Progenitor cell of endocrine pancreas (in vitro differentiated cells): ENCODE data around the gene CCSER1. TPM values are rescaled to one million over a fixed set of nuclear protein-coding genes. Genes with fewer than 3 reads are reported as not detected.
"Not testable (repeated sequence)": the region's sequence is repeated elsewhere in the genome, so short reads cannot be mapped to it uniquely, and the experiment has no call there.

Experiments
- DNase-seq: peaks from one replicate; pipeline ENCODE4 v3.0.0; 2021; ENCODE audit warnings: low spot score; ENCODE audit not compliant: unreplicated experiment
- H3K27ac Mint-ChIP-seq: 2 replicates; pipeline ENCODE4 v1.8.0; 2021; ENCODE audit warnings: mild to moderate bottlenecking, moderate library complexity, mixed read lengths
- H3K27me3 Mint-ChIP-seq: 2 replicates; pipeline ENCODE4 v1.8.0; 2021; ENCODE audit warnings: mixed read lengths
- H3K36me3 Mint-ChIP-seq: 2 replicates; pipeline ENCODE4 v1.8.0; 2022; ENCODE audit warnings: mixed read lengths; ENCODE audit not compliant: insufficient read depth
- H3K4me1 Mint-ChIP-seq: 2 replicates; pipeline ENCODE4 v1.8.0; 2021; ENCODE audit warnings: low read depth, mixed read lengths
- H3K4me3 Mint-ChIP-seq: 2 replicates; pipeline ENCODE4 v1.8.0; 2021; ENCODE audit warnings: low read depth, mild to moderate bottlenecking, moderate library complexity, mixed read lengths
- H3K9me3 Mint-ChIP-seq: 2 replicates; pipeline ENCODE4 v1.8.0; 2021; ENCODE audit warnings: low read depth, mixed read lengths
- total RNA-seq: library from RNA; stranded (reverse); gene quantifications from 2 replicates; pipeline ENCODE4 v1.2.1, GENCODE V29; 2021
- TF ChIP-seq, protein P1 (sequence below): fragments of 200-600 bp; sonication (generic); IDR thresholded peaks from one replicate; pipeline ENCODE4 v1.5.0; 2021; ENCODE audit warnings: antibody characterized with exemption, mild to moderate bottlenecking; ENCODE audit not compliant: unreplicated experiment

CCSER1 gene
- total RNA-seq, 1 donor from 2014 or later = 11.6 TPM

DNA sequence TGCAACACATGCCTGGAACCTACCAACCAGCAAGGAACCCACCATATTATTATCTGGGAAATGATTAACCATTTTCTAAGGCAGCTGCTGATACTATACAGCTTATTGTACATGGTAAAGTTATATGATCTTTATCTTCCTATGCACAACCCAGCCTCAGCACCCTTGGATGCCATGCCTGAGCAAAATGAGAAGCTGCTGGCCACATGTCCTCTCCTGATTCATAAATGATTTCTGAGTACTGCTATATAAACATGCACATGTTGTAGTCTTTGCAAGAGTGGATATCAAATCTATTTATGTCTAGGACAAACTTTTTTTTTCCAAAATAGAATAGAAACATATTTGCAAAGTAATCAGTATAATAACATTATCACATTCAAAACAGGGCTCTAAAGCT lies 1043.6 kb downstream of the CCSER1 start:
- H3K27ac Mint-ChIP-seq = no peak overlapping the region
- H3K36me3 Mint-ChIP-seq = no peaks in the 10 kb centered on the region
- H3K4me1 Mint-ChIP-seq = no peaks in the 10 kb centered on the region
- H3K27me3 Mint-ChIP-seq = no peaks in the 10 kb centered on the region
- H3K4me3 Mint-ChIP-seq = no peak overlapping the region
- no peak for DNase-seq
- H3K9me3 Mint-ChIP-seq = no peaks in the 10 kb centered on the region
- TF ChIP-seq, protein P1, sequence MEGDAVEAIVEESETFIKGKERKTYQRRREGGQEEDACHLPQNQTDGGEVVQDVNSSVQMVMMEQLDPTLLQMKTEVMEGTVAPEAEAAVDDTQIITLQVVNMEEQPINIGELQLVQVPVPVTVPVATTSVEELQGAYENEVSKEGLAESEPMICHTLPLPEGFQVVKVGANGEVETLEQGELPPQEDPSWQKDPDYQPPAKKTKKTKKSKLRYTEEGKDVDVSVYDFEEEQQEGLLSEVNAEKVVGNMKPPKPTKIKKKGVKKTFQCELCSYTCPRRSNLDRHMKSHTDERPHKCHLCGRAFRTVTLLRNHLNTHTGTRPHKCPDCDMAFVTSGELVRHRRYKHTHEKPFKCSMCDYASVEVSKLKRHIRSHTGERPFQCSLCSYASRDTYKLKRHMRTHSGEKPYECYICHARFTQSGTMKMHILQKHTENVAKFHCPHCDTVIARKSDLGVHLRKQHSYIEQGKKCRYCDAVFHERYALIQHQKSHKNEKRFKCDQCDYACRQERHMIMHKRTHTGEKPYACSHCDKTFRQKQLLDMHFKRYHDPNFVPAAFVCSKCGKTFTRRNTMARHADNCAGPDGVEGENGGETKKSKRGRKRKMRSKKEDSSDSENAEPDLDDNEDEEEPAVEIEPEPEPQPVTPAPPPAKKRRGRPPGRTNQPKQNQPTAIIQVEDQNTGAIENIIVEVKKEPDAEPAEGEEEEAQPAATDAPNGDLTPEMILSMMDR = no peak

DNA sequence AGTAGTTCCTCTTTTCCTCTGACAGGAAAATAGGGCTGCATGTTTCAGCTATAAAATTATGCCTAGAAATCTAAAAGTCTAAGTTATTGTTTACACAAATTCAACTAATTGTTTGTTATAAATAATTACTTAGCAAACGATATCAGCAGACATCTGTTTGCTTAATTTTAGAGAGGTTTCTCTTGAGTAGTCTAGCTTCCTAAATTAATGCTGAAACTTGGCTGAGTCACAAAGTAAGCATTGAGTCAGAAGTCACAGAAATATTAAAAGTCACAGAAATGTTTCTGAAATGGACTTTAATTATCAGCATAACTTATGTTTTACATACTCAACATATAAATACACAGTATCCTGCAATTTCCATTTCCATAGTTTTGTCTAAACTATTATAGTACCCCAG lies 1044.0 kb downstream of the CCSER1 start:
- H3K4me1 Mint-ChIP-seq = no peaks in the 10 kb centered on the region
- no peaks in the 10 kb centered on the region for H3K36me3 Mint-ChIP-seq
- H3K4me3 Mint-ChIP-seq = no peak overlapping the region
- DNase-seq = no peak
- no peak overlapping the region for H3K27ac Mint-ChIP-seq
- H3K9me3 Mint-ChIP-seq = peaks cover 2% of the 10 kb centered on the region
- H3K27me3 Mint-ChIP-seq = no peaks in the 10 kb centered on the region
- TF ChIP-seq, protein P1 = no peak

- peaks cover 27% of the 10 kb centered on the region for H3K9me3 Mint-ChIP-seq
- not testable (repeated sequence) for DNase-seq, H3K36me3 Mint-ChIP-seq, H3K27me3 Mint-ChIP-seq, H3K4me3 Mint-ChIP-seq, H3K4me1 Mint-ChIP-seq, H3K27ac Mint-ChIP-seq
Measured at GRCh38 chr4:91185061-91185460, 1057.9 kb downstream of the CCSER1 start.

DNA sequence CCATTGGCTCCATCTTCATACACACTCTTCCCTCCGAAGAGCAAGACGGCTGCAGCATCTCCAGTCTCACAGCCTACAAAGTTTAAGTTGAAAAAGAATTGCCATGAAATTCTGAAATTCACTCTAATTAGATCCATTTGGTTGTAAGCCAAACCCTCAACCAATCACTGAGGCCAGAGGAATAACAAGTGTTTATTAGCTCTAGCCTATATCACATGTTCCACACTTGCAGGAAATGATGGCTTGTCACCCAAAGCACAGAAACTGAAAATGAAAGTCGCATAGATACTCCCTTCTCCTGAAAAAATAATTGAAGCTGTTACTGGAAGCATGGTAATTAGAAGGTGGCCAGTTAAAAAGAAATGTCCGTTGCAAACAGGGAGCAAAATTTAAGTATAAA lies 1071.8 kb downstream of the CCSER1 start:
- Mint-ChIP-seq H3K36me3 (no peaks in the 10 kb centered on the region), H3K4me3 (no peak overlapping the region), H3K27ac (no peak overlapping the region), H3K27me3 (no peaks in the 10 kb centered on the region), H3K4me1 (no peaks in the 10 kb centered on the region), H3K9me3 (no peaks in the 10 kb centered on the region)
- TF ChIP-seq, protein P1 = no peak
- DNase-seq = no peak

DNA sequence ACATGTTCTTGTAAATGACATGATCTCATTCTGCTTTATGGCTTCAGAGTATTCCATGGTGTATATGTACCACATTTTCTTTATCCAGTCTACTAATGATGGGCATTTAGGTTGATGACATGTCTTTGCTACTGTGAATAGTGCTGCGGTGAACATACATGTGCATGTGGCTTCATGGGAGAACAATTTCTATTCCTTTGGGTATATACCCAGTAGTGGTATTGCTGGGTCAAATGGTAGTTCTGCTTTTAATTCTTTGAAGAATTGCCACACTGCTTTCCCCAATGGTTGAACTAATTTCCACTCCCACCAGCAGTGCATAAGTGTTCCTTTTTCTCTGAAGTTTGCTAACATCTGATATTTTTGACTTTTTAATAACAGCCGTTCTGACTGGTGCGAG lies 1080.3 kb downstream of the CCSER1 start:
- Mint-ChIP-seq H3K9me3 (no peaks in the 10 kb centered on the region), H3K4me3 (no peak overlapping the region), H3K36me3 (no peaks in the 10 kb centered on the region), H3K27me3 (no peaks in the 10 kb centered on the region), H3K4me1 (no peaks in the 10 kb centered on the region), H3K27ac (no peak overlapping the region)
- no peak for DNase-seq
- TF ChIP-seq, protein P1 = no peak

GRCh38 chr4:91212211-91212610 lies 1085.0 kb downstream of the CCSER1 start:
- H3K36me3 Mint-ChIP-seq = peaks cover 1% of the 10 kb centered on the region
- no peak overlapping the region for H3K4me3 Mint-ChIP-seq
- TF ChIP-seq, protein P1 = no peak
- no peak overlapping the region for H3K27ac Mint-ChIP-seq
- H3K9me3 Mint-ChIP-seq = peaks cover 6% of the 10 kb centered on the region
- H3K4me1 Mint-ChIP-seq = no peaks in the 10 kb centered on the region
- no peaks in the 10 kb centered on the region for H3K27me3 Mint-ChIP-seq
- no peak for DNase-seq

GRCh38 chr4:91217831-91218403 lies 1090.7 kb downstream of the CCSER1 start:
- not testable (repeated sequence) for DNase-seq, H3K27ac Mint-ChIP-seq, H3K27me3 Mint-ChIP-seq, H3K9me3 Mint-ChIP-seq, H3K4me1 Mint-ChIP-seq, H3K36me3 Mint-ChIP-seq, H3K4me3 Mint-ChIP-seq
